ENCODE results near the gene PSMC6. TPM values are rescaled to one million over a fixed set of nuclear protein-coding genes. Genes with fewer than 3 reads are reported as not detected.
"Not testable (repeated sequence)": the region's sequence is repeated elsewhere in the genome, so short reads cannot be mapped to it uniquely, and the experiment has no call there.

Gene PSMC6
- polyA plus RNA-seq, 1 of the 3 experiments (the other 2 are of a cell fraction), result 37.9 TPM

DNA sequence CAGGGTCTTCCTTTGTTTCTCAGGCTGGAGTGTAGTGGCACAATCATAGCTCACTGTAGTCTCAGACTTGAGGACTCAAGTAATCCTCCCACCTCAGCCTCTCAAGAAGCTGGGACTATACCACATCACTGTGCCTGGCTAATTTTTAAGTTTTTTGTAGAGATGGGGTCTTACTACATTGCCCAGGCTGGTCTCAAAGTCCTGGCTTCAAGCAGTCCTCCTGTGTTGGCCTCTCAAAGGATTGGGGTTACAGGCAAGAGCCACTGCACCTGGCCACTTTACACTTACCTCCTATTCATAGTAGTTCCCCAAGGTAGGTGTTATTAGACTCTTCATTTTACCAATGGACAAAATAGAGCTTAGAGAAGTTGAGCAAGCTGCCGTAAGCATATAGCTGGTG is 52.1 kb downstream of the PSMC6 start:
- Histone ChIP-seq H3K4me2 (no peak overlapping the region), H3K9ac (no peak overlapping the region), H3K9me3 (no peaks in the 10 kb centered on the region), H2AFZ (ENCODE audit: low read depth) (no peak overlapping the region), H3K27me3 (ENCODE audit: insufficient read depth) (no peaks in the 10 kb centered on the region), H4K20me1 (ENCODE audit: insufficient read depth) (no peaks in the 10 kb centered on the region), H3F3A (replicated peaks; ENCODE audit: insufficient read depth) (peaks cover 11% of the 10 kb centered on the region), H3K27ac (ENCODE audit: low read depth in 2 of 2, low read length in 1 of 2) (no peak overlapping the region), H3K79me2 (ENCODE audit: insufficient read depth) (0 out of 2 replicates have a peak, but pooled peaks cover 3% of the 10 kb centered on the region), H3K9me2 (no peaks in the 10 kb centered on the region), H3K4me1 (ENCODE audit: control insufficient read depth in 1 of 2, insufficient read depth in 2 of 2, low read depth in 1 of 2, low read length in 1 of 2) (no peaks in the 10 kb centered on the region), H3K36me3 (replicated peaks in 1 of 2; ENCODE audit: control insufficient read depth in 1 of 2, insufficient read depth in 2 of 2, low read length in 1 of 2) (peaks cover 14 to 42% of the 10 kb centered on the region in 2 experiments), H3K4me3 (ENCODE audit: low read depth in 2 of 2, low read length in 1 of 2) (no peak overlapping the region)
- TF ChIP-seq, protein P1, sequence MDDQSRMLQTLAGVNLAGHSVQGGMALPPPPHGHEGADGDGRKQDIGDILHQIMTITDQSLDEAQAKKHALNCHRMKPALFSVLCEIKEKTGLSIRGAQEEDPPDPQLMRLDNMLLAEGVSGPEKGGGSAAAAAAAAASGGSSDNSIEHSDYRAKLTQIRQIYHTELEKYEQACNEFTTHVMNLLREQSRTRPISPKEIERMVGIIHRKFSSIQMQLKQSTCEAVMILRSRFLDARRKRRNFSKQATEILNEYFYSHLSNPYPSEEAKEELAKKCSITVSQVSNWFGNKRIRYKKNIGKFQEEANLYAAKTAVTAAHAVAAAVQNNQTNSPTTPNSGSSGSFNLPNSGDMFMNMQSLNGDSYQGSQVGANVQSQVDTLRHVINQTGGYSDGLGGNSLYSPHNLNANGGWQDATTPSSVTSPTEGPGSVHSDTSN (IDR thresholded peaks at IDR 0.05), result no peak
- TF ChIP-seq EP300 (IDR thresholded peaks at IDR 0.05; ENCODE audit: borderline replicate concordance in 1 of 2, low read depth in 1 of 2, low read length in 1 of 2) (no peak), SIN3A (IDR thresholded peaks at IDR 0.05; ENCODE audit: borderline replicate concordance, low read depth, low read length) (no peak)
- POLR2A ChIA-PET, result no interaction called here
- CTCF ChIA-PET, result no interaction called here
- WGBS (ENCODE audit: low lambda C conversion rate), result 100% methylated on average over 1 of the region's 1 CpG
- no peak for DNase-seq

DNA sequence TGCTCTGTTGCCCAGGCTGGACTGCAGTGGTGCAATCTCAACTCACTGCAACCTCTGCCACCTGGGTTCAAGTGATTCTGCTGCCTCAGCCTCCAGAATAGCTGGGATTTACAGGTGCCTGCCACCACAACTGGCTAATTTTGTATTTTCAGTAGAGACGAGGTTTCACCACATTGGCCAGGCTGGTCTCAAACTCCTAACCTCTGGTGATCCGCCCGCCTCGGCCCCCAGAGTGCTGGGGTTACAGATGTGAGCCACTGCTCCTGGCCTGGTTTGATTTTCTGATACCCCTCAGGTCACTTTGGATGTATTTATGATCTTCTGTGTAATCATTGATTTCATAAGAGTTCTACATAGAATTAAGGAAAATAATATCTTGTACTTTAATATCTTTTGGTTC is 55.9 kb downstream of the PSMC6 start:
- H3K79me2 ChIP-seq (ENCODE audit: insufficient read depth); POLR2A ChIA-PET: not testable (repeated sequence)
- 98% methylated on average over 4 of the region's 4 CpGs for WGBS (ENCODE audit: low lambda C conversion rate)

DNA sequence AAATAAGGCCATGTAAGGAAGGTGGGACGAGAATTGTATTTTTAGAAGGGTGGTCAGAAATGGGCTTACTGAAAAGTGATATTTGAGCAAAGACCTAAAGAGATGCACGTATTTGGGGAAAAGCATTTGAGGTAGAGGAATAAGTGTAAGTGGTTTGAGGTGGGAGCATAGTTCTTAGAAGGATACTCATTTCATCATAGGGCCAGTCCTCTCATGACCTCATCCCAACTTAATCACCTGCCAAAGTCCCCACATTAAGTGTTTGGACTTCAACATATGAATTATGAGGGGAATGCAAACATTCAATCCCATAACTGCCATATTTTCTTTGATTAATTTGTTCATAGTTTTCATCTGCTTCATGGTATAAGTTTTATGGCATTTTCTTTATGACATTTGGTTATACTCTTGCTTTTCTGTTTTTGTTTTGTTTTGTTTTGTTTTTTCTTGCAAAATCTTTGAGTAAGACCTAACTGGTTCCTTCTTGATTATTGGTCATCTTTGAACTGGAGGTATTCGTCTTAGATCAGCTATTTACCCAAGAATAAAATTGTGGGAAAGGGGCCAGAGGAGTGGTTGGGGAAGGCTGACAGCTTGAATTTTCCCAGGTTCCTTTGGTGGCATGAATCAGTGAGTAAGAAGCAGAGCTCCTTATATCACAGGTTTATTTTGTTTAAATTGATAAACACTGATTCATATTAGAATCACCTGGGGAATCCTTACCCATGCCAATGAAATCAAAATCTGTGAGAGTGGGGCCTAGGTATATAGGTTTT is 60.2 kb downstream of the PSMC6 start:
- Histone ChIP-seq H3K79me2 (ENCODE audit: insufficient read depth) (peaks cover 3% of the 10 kb centered on the region), H3F3A (replicated peaks; ENCODE audit: insufficient read depth) (peaks cover 28% of the 10 kb centered on the region), H3K9me3 (no peaks in the 10 kb centered on the region), H3K27ac (ENCODE audit: low read depth in 2 of 2, low read length in 1 of 2) (no peak overlapping the region), H3K27me3 (ENCODE audit: insufficient read depth) (no peaks in the 10 kb centered on the region), H3K9ac (no peak overlapping the region), H3K36me3 (replicated peaks in 1 of 2; ENCODE audit: control insufficient read depth in 1 of 2, insufficient read depth in 2 of 2, low read length in 1 of 2) (peaks cover 29 to 50% of the 10 kb centered on the region in 2 experiments), H4K20me1 (ENCODE audit: insufficient read depth) (no peaks in the 10 kb centered on the region), H3K4me1 (ENCODE audit: control insufficient read depth in 1 of 2, insufficient read depth in 2 of 2, low read depth in 1 of 2, low read length in 1 of 2) (no peaks in the 10 kb centered on the region), H3K4me2 (no peak overlapping the region), H3K4me3 (ENCODE audit: low read depth in 2 of 2, low read length in 1 of 2) (no peak overlapping the region), H3K9me2 (no peaks in the 10 kb centered on the region), H2AFZ (ENCODE audit: low read depth) (no peak overlapping the region)
- ChIA-PET POLR2A (no interaction called here), CTCF (interaction anchor here (0.9 to 1.2 kb wide), 2 partner anchors 10 kb away, joined by 3 read pairs; no protein-coding TSS in a partner anchor)
- no peak for DNase-seq
- 92% methylated on average over 3 of the region's 3 CpGs for WGBS (ENCODE audit: low lambda C conversion rate)
- TF ChIP-seq, protein P2, sequence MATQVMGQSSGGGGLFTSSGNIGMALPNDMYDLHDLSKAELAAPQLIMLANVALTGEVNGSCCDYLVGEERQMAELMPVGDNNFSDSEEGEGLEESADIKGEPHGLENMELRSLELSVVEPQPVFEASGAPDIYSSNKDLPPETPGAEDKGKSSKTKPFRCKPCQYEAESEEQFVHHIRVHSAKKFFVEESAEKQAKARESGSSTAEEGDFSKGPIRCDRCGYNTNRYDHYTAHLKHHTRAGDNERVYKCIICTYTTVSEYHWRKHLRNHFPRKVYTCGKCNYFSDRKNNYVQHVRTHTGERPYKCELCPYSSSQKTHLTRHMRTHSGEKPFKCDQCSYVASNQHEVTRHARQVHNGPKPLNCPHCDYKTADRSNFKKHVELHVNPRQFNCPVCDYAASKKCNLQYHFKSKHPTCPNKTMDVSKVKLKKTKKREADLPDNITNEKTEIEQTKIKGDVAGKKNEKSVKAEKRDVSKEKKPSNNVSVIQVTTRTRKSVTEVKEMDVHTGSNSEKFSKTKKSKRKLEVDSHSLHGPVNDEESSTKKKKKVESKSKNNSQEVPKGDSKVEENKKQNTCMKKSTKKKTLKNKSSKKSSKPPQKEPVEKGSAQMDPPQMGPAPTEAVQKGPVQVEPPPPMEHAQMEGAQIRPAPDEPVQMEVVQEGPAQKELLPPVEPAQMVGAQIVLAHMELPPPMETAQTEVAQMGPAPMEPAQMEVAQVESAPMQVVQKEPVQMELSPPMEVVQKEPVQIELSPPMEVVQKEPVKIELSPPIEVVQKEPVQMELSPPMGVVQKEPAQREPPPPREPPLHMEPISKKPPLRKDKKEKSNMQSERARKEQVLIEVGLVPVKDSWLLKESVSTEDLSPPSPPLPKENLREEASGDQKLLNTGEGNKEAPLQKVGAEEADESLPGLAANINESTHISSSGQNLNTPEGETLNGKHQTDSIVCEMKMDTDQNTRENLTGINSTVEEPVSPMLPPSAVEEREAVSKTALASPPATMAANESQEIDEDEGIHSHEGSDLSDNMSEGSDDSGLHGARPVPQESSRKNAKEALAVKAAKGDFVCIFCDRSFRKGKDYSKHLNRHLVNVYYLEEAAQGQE (IDR thresholded peaks at IDR 0.05; ENCODE audit: low read depth, low read length), result no peak
- TF ChIP-seq EZH2phosphoT487 (IDR thresholded peaks at IDR 0.05; ENCODE audit: borderline replicate concordance, low read depth) (no peak), TAF1 (IDR thresholded peaks at IDR 0.05; ENCODE audit: borderline replicate concordance, low read depth, low read length) (no peak), FOSL2 (IDR thresholded peaks at IDR 0.05; ENCODE audit: borderline replicate concordance, low read depth) (no peak), GABPA (IDR thresholded peaks at IDR 0.05; ENCODE audit: low read depth) (no peak), SMC3 (IDR thresholded peaks at IDR 0.05; ENCODE audit: low read depth, low read length) (no peak), RFX5 (IDR thresholded peaks at IDR 0.05; ENCODE audit: low read length) (no peak), RAD21 (IDR thresholded peaks at IDR 0.05; ENCODE audit: low read length) (no peak), MXI1 (IDR thresholded peaks at IDR 0.05; ENCODE audit: low read depth, low read length) (no peak)
- TF ChIP-seq, protein P3, sequence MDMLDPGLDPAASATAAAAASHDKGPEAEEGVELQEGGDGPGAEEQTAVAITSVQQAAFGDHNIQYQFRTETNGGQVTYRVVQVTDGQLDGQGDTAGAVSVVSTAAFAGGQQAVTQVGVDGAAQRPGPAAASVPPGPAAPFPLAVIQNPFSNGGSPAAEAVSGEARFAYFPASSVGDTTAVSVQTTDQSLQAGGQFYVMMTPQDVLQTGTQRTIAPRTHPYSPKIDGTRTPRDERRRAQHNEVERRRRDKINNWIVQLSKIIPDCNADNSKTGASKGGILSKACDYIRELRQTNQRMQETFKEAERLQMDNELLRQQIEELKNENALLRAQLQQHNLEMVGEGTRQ (IDR thresholded peaks at IDR 0.05; ENCODE audit: borderline replicate concordance, low read depth, low read length), result no peak
- TF ChIP-seq, protein P1 (IDR thresholded peaks at IDR 0.05), result no peak

More for the DNA sequence above, 55.9 kb downstream of the PSMC6 start:
- H4K20me1 ChIP-seq (ENCODE audit: insufficient read depth); H2AFZ ChIP-seq (ENCODE audit: low read depth); H3K27me3 ChIP-seq (ENCODE audit: insufficient read depth); DNase-seq; H3K9ac ChIP-seq; H3K4me1 ChIP-seq (ENCODE audit: control insufficient read depth in 1 of 2, insufficient read depth in 2 of 2, low read depth in 1 of 2, low read length in 1 of 2); H3K9me3 ChIP-seq; H3K27ac ChIP-seq (ENCODE audit: low read depth in 2 of 2, low read length in 1 of 2); CTCF ChIA-PET; H3K4me2 ChIP-seq; H3K9me2 ChIP-seq; H3K4me3 ChIP-seq (ENCODE audit: low read depth in 2 of 2, low read length in 1 of 2): not testable (repeated sequence)
- Histone ChIP-seq H3K36me3 (replicated peaks in 1 of 2; ENCODE audit: control insufficient read depth in 1 of 2, insufficient read depth in 2 of 2, low read length in 1 of 2) (peaks cover 9 to 36% of the 10 kb centered on the region in 2 experiments), H3F3A (replicated peaks; ENCODE audit: insufficient read depth) (peaks cover 11% of the 10 kb centered on the region)
